Esophagus muscularis mucosa (tissue), 4 donors: ENCODE measurements around the gene KSR1. TPM values are rescaled to one million over a fixed set of nuclear protein-coding genes. Genes with fewer than 3 reads are reported as not detected.
A peak's percentile ranks its signal among the peaks of the same experiment; 100 is the strongest.
"Not testable (repeated sequence)": the region's sequence is repeated elsewhere in the genome, so short reads cannot be mapped to it uniquely, and the experiment has no call there.

ENCODE experiments used
- DNase-seq: peaks from one replicate; pipeline ENCODE4 v3.0.0-alpha.2; 2017; ENCODE audit errors: extremely low spot score
- H3K27ac ChIP-seq, 4 donors: fragments of 200-600 bp; sonication (generic); replicated peaks in 1 of 4; 1 replicate in 3 of 4; 2 replicates in 1 of 4; pipeline ENCODE4 v1.5.1; 2016 to 2019; ENCODE audit warnings: mild to moderate bottlenecking in 1 of 4
- H3K27me3 ChIP-seq, 4 donors: fragments of 200-600 bp; sonication (generic); one replicate each; pipeline versions ENCODE4 v1.5.1 to v1.6.0; 2016 to 2019
- H3K36me3 ChIP-seq, 4 donors: fragments of 200-600 bp; sonication (generic); one replicate each; pipeline ENCODE4 v1.5.1; 2016 to 2019
- H3K4me1 ChIP-seq, 4 donors: fragments of 200-600 bp; sonication (generic); one replicate each; pipeline ENCODE4 v1.5.1; 2016 to 2019
- H3K4me3 ChIP-seq, 4 donors: fragments of 200-600 bp; sonication (generic); 1 replicate in 2 of 4; 2 replicates in 2 of 4; pipeline ENCODE4 v1.5.1; 2016 to 2019; ENCODE audit warnings: mild to moderate bottlenecking in 4 of 4, moderate library complexity in 1 of 4
- H3K9me3 ChIP-seq, 4 donors: fragments of 200-600 bp; sonication (generic); 1 replicate in 3 of 4; 2 replicates in 1 of 4; pipeline ENCODE4 v1.5.1; 2016 to 2019
- EP300 ChIP-seq: sonication (generic); formaldehyde crosslinking; IDR thresholded peaks from one replicate; pipeline ENCODE4 v1.6.1; 2017; ENCODE audit warnings: antibody characterized with exemption
- POLR2A ChIP-seq: fragments of 450-650 bp; IDR thresholded peaks from one replicate; pipeline ENCODE4 v1.6.1; 2017; ENCODE audit warnings: antibody characterized with exemption, moderate library complexity, mild to moderate bottlenecking, low read depth
- POLR2AphosphoS5 ChIP-seq, 2 donors: sonication (generic); formaldehyde crosslinking; IDR thresholded peaks; one replicate each; pipeline ENCODE4 v1.6.1; 2017; ENCODE audit warnings: antibody characterized with exemption in 2 of 2
- WGBS: methylation state at CpG from one replicate; pipeline ENCODE4 v1.1.5; 2018; 5-methylcytosine and 5-hydroxymethylcytosine counted together
- intact Hi-C: fragments of 100-400 bp; cut with DNase I; formaldehyde crosslinking; loops from one replicate; pipeline ENCODE4 v1.15.1; 2023
- total RNA-seq, 4 donors: library from RNA; depleted of rRNA; stranded (reverse); fragments of >200 nt; gene quantifications; one replicate each; pipeline versions ENCODE4 v1.1.0 to v1.2.1, GENCODE V29; 2016
- TF ChIP-seq, protein P1 (sequence below), 3 experiments: fragments of 200-600 bp in 2 of 3; fragments of 450-650 bp in 1 of 3; sonication (generic) in 2 of 3; IDR thresholded peaks; one replicate each; pipeline ENCODE4 v1.5.1; 2017 to 2019; ENCODE audit warnings: antibody characterized with exemption in 3 of 3, mild to moderate bottlenecking in 2 of 3, moderate library complexity in 1 of 3

Gene KSR1
- total RNA-seq = 10 to 100 TPM; 13.3 to 18.9 (median 13.7) TPM

DNA sequence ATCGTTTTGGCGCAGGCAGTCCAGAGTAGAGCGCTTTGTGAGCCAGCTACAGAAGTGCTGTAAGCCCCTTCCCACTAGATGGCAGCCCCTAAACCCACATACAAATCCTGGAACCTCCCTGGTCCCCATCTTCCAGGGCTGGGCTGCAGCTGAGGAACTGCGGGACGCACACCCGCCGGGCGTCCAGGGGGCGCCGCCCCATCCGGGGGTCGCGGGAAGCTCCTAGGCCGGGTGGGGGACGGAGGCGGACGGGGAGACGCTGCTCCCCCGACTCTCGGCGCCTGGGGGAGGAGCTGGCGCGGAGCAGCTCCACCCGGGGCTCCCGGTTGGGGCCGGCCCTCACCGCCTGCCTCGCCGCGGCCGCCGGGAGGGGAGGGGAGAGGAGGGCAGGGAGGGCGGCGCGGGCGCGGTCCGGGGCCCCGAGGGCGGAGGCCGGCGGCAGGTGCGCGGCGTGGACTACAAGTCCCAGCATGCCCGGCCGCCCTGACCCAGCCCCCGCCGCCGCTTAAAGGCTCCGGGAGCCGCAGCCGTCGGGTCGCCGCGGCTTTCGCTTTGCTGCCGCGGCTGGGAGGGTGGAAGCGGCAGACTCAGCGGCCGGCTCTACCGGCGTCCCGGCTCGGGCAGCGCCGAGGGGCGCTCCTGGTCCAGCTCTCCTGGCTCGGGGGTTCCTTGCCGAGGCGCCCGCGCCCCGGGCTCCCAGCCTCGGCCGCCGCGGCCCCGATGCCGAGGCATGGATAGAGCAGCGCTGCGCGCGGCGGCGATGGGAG lies at the start of gene KSR1:
Gene KSR1, plus strand, starts transcription at position 535 of the 767 bp plus-strand sequence. Its CDS starts 196 bp downstream, at position 731.
- DNase-seq = no peak
- H3K36me3 ChIP-seq = no peaks in the 10 kb centered on the region
- peak within 1 kb of the TSS; percentile 81 to 93 (median 88) for H3K4me3 ChIP-seq
- intact Hi-C loops = loop anchor here (2.0 to 10.0 kb wide), 4 partner anchors 101 to 221 kb away; no protein-coding TSS in a partner anchor
- TF ChIP-seq, protein P1, sequence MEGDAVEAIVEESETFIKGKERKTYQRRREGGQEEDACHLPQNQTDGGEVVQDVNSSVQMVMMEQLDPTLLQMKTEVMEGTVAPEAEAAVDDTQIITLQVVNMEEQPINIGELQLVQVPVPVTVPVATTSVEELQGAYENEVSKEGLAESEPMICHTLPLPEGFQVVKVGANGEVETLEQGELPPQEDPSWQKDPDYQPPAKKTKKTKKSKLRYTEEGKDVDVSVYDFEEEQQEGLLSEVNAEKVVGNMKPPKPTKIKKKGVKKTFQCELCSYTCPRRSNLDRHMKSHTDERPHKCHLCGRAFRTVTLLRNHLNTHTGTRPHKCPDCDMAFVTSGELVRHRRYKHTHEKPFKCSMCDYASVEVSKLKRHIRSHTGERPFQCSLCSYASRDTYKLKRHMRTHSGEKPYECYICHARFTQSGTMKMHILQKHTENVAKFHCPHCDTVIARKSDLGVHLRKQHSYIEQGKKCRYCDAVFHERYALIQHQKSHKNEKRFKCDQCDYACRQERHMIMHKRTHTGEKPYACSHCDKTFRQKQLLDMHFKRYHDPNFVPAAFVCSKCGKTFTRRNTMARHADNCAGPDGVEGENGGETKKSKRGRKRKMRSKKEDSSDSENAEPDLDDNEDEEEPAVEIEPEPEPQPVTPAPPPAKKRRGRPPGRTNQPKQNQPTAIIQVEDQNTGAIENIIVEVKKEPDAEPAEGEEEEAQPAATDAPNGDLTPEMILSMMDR (IDR thresholded peaks at IDR 0.05) = peak in 2 of 3 experiments; percentile 30 to 34
- TF ChIP-seq POLR2AphosphoS5 (IDR thresholded peaks at IDR 0.05) (peak; percentile 29 to 76), POLR2A (no peak), EP300 (no peak)
- 3% methylated on average over 10 of the region's 88 CpGs for WGBS
- peak within 1 kb of the TSS; percentile 87 to 93 (median 89) for H3K27ac ChIP-seq
- H3K4me1 ChIP-seq = peaks cover 23 to 40% (median 32%) of the 10 kb centered on the region in 4 donors
- H3K9me3 ChIP-seq = no peaks in the 10 kb centered on the region
- no peaks in the 10 kb centered on the region for H3K27me3 ChIP-seq

DNA sequence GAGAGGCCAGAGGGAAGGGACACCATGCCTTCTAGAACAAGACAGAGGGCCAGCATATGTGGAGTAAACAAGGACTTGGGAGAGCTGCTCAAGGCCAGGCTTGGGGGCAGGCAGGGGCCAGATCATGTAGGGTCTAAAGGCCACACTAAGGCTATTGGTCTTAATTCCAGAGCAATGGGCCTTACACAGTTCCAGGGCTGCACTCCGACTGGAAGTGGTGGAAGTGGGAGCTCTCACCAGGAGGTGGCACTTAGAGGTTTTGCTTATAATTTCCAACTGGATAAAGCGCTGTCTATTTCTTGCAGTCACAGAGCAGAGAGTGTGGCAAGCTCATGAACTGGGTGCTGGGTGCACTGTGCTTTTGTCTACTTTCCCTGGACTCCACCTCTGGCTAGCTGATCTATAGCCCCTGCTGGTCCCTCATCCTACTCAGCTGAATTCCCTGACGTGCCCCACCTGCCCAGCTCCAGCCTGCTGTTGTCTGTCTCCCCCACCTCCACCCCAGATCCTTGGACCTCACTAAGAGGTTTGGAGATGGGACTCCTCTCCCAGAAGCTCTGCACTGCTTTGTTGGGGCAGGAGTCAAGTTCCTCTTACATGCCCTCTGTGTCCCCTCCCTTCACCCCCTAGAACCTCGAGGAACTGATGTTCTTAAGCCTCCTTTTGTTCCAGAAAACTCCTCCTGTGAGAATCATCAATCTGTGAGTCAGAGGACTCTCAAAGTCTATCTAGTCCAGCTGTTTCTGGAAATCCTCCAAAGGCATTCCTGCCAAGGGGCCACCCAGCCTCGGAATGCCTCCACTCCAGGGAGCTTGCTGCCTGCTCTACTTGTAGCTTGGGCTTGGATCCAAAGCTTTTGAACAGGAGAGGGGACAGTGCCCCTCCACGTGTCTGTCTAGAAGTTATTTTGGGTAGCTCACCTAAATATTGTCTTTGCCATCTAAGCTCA lies 48.1 kb upstream of the KSR1 start:
- Histone ChIP-seq H3K27ac (no peak overlapping the region), H3K4me1 (peaks cover 11 to 16% (median 14%) of the 10 kb centered on the region in 4 donors), H3K27me3 (no peaks in the 10 kb centered on the region), H3K9me3 (no peaks in the 10 kb centered on the region), H3K36me3 (no peaks in the 10 kb centered on the region), H3K4me3 (no peak overlapping the region)
- no peak for TF ChIP-seq POLR2A
- TF ChIP-seq POLR2AphosphoS5 (IDR thresholded peaks at IDR 0.05) = no peak
- DNase-seq = no peak
- 37% methylated on average over 6 of the region's 6 CpGs for WGBS
- intact Hi-C loops = no loop called here

DNA sequence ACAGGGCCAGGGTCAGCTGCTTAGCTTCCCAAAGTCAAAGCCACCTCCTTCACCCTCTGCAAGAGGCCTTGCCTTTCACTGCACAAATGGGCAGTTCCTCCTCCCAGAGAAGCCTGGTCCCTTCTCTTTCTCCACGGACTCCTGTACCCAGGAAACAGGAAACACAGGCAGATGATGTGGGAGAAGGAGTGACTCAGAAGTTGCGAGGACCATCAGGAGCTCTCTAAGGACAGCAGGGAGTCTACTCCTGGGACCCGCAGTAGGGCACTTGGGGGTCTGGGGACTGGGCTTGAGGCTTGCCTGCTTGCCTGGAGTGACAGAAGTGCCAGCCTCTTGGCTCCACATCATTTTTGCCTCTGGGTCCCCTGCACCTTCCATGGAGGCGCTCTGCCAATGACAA lies 47.4 kb upstream of the KSR1 start:
- Histone ChIP-seq H3K36me3 (no peaks in the 10 kb centered on the region), H3K9me3 (no peaks in the 10 kb centered on the region), H3K27me3 (no peaks in the 10 kb centered on the region), H3K4me1 (peaks cover 11 to 16% (median 14%) of the 10 kb centered on the region in 4 donors), H3K27ac (no peak overlapping the region), H3K4me3 (no peak overlapping the region)
- TF ChIP-seq POLR2AphosphoS5 (IDR thresholded peaks at IDR 0.05) (no peak), POLR2A (no peak), EP300 (no peak)
- TF ChIP-seq, protein P1 (IDR thresholded peaks at IDR 0.05) = no peak
- intact Hi-C loops = no loop called here
- DNase-seq = no peak
- 48% methylated on average over 3 of the region's 4 CpGs for WGBS

DNA sequence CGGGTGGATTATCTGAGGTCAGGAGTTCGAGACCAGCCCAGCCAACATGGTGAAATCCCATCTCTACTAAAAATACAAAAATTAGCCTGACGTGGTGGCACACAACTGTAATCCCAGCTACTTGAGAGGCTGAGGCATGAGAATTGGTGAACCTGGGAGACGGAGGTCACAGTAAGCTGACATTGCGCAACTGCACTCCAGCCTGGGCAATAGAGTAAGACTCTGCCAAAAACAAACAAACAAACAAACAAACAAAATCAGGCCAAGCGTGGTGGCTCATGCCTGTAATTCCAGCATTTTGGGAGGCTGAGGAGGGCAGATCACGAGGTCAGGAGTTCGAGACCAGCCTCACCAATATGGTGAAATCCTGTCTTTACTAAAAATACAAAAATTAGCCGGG lies 44.1 kb upstream of the KSR1 start:
- H3K4me3 ChIP-seq, intact Hi-C loops, H3K9me3 ChIP-seq, H3K27ac ChIP-seq, H3K27me3 ChIP-seq, H3K36me3 ChIP-seq, DNase-seq: not testable (repeated sequence)
- WGBS = 83% methylated on average over 9 of the region's 9 CpGs
- peaks cover 11 to 16% (median 14%) of the 10 kb centered on the region in 4 donors for H3K4me1 ChIP-seq

DNA sequence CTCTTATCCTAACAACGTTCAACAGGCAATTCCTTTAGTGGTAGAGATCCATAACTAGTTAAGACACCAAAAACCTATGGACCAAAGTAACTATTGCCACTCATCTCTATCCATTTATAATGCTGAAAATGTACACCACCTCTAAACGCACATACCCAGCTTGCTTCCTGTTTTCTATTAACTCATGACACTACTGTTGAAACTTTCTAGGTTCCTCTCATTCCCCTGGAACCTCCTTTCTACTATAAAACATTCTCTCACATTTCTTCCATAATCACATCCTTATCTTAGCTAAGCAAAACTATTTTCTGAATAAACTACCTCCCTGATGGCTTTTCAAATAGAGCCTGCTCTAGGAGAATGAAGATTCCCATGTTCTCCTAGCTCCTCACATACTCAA lies 42.9 kb upstream of the KSR1 start:
- intact Hi-C loops = no loop called here
- TF ChIP-seq POLR2A (no peak), EP300 (no peak), POLR2AphosphoS5 (IDR thresholded peaks at IDR 0.05) (no peak)
- TF ChIP-seq, protein P1 (IDR thresholded peaks at IDR 0.05) = no peak
- Histone ChIP-seq H3K27me3 (no peaks in the 10 kb centered on the region), H3K4me3 (no peak overlapping the region), H3K36me3 (no peaks in the 10 kb centered on the region), H3K9me3 (no peaks in the 10 kb centered on the region), H3K27ac (no peak overlapping the region), H3K4me1 (peaks cover 5 to 10% (median 8%) of the 10 kb centered on the region in 4 donors)
- DNase-seq = no peak
- WGBS = 60% methylated on average over 2 of the region's 2 CpGs
